DOHH2 (cell line): ENCODE results near the gene GPR78.

Source experiments
- CTCF ChIP-seq: fragments of 200-600 bp; sonication (generic); IDR thresholded peaks from one replicate; pipeline ENCODE4 v1.5.1; 2014; ENCODE audit warnings: antibody characterized with exemption, mild to moderate bottlenecking, low read depth, low read length; ENCODE audit not compliant: poor library complexity, severe bottlenecking
- EZH2phosphoT487 ChIP-seq: fragments of 200-600 bp; sonication (generic); IDR thresholded peaks from 2 replicates; pipeline ENCODE4 v1.6.1; 2017; ENCODE audit warnings: borderline replicate concordance, mild to moderate bottlenecking, antibody characterized with exemption, low read length, moderate library complexity, mixed read lengths

GRCh38 chr4:8585721-8586212 lies 5.6 kb downstream of the GPR78 start:
- TF ChIP-seq CTCF (no peak), EZH2phosphoT487 (no peak)
